GM10266 (cell line): ENCODE results near the gene PPP4R4.
A peak's percentile ranks its signal among the peaks of the same experiment; 100 is the strongest.

Experiments used
- DNase-seq: peaks from one replicate; pipeline ENCODE4 v3.0.0; 2012; ENCODE audit errors: extremely low spot score
- CTCF ChIP-seq: IDR thresholded peaks from 2 replicates; pipeline ENCODE4 v1.5.1; 2012; ENCODE audit warnings: mild to moderate bottlenecking, low read depth; ENCODE audit not compliant: control insufficient read depth, insufficient read depth; ENCODE audit errors: missing control alignments

Gene PPP4R4

GRCh38 chr14:94176808-94177207, 2.7 kb downstream of the PPP4R4 start:
- TF ChIP-seq CTCF: no peak
- no peak for DNase-seq

GRCh38 chr14:94177806-94178205, 3.7 kb downstream of the PPP4R4 start:
- no peak for TF ChIP-seq CTCF
- no peak for DNase-seq

- no peak for TF ChIP-seq CTCF
- no peak for DNase-seq
These were observed 5.1 kb downstream of the PPP4R4 start for GRCh38 chr14:94179244-94179643.

GRCh38 chr14:94180655-94181271, 6.6 kb downstream of the PPP4R4 start:
- DNase-seq: peak; percentile 50
- TF ChIP-seq CTCF: peak; percentile 57

- DNase-seq: no peak
- no peak for TF ChIP-seq CTCF
These were observed 7.7 kb downstream of the PPP4R4 start for GRCh38 chr14:94181835-94182234.

GRCh38 chr14:94192536-94192935, 18.4 kb downstream of the PPP4R4 start:
- DNase-seq: no peak
- TF ChIP-seq CTCF: no peak

- TF ChIP-seq CTCF: no peak
- no peak for DNase-seq
These were observed 19.7 kb downstream of the PPP4R4 start for GRCh38 chr14:94193776-94194175.
